Keratinocyte (primary cell): ENCODE results near the gene ZNF500. TPM values are rescaled to one million over a fixed set of nuclear protein-coding genes. Genes with fewer than 3 reads are reported as not detected.

Experiments used
- DNase-seq: peaks from one replicate; pipeline ENCODE4 v3.0.0-alpha.2; 2011; ENCODE audit warnings: low read depth, missing footprints, low spot score
- FAIRE-seq: peaks from 2 replicates; lab custom pipeline; 2011; peaks lifted over from hg19 to GRCh38; lab: Jason Lieb, UNC
- H2AFZ ChIP-seq: 2 replicates; pipeline ENCODE4 v1.6.0; 2012; ENCODE audit warnings: low read length, control low read depth, inconsistent platforms; ENCODE audit not compliant: control insufficient read depth
- H3K27ac ChIP-seq: 2 replicates; pipeline ENCODE4 v1.5.1; 2011; ENCODE audit warnings: low read length; ENCODE audit not compliant: control insufficient read depth, insufficient read depth
- H3K27me3 ChIP-seq: 3 replicates; pipeline ENCODE4 v1.6.0; 2011; ENCODE audit warnings: low read length; ENCODE audit not compliant: control insufficient read depth, insufficient read depth; ENCODE audit errors: extremely low read depth
- H3K36me3 ChIP-seq, 2 experiments: 2 replicates in 1 of 2; 3 replicates in 1 of 2; pipeline ENCODE4 v1.5.1; 2011; ENCODE audit warnings: low read length in 2 of 2, mild to moderate bottlenecking in 1 of 2; ENCODE audit not compliant: control insufficient read depth in 2 of 2, insufficient read depth in 2 of 2; ENCODE audit errors: extremely low read depth in 1 of 2
- H3K4me1 ChIP-seq: 3 replicates; pipeline ENCODE4 v1.5.1; 2011; ENCODE audit warnings: low read length; ENCODE audit not compliant: control insufficient read depth, insufficient read depth; ENCODE audit errors: extremely low read depth
- H3K4me2 ChIP-seq: 3 replicates; pipeline ENCODE4 v1.6.0; 2011; ENCODE audit warnings: low read depth, low read length; ENCODE audit not compliant: control insufficient read depth, insufficient read depth; ENCODE audit errors: extremely low read depth
- H3K4me3 ChIP-seq, 3 experiments: fragments of 200-600 bp in 1 of 3; sonication (generic) in 1 of 3; 2 replicates in 2 of 3; 3 replicates in 1 of 3; pipeline ENCODE4 v1.5.1; 2011 to 2016; ENCODE audit warnings: low read length in 3 of 3, mild to moderate bottlenecking in 3 of 3, control low read depth in 2 of 3, inconsistent platforms in 1 of 3, low read depth in 1 of 3, mixed read lengths in 1 of 3, mixed run types in 1 of 3, moderate library complexity in 1 of 3; ENCODE audit not compliant: control insufficient read depth in 2 of 3, insufficient read depth in 2 of 3; ENCODE audit errors: extremely low read depth in 1 of 3
- H3K79me2 ChIP-seq: 2 replicates; pipeline ENCODE4 v1.6.0; 2012; ENCODE audit warnings: low read length; ENCODE audit not compliant: control insufficient read depth, insufficient read depth
- H3K9ac ChIP-seq: 3 replicates; pipeline ENCODE4 v1.6.0; 2011; ENCODE audit warnings: low read length; ENCODE audit not compliant: control insufficient read depth, insufficient read depth; ENCODE audit errors: extremely low read depth
- H3K9me1 ChIP-seq: 3 replicates; pipeline ENCODE4 v1.6.0; 2011; ENCODE audit warnings: low read length; ENCODE audit not compliant: control insufficient read depth, insufficient read depth; ENCODE audit errors: extremely low read depth
- H3K9me3 ChIP-seq: 2 replicates; pipeline ENCODE4 v1.5.1; 2012; ENCODE audit warnings: low read depth, low read length; ENCODE audit not compliant: control insufficient read depth
- H4K20me1 ChIP-seq: 3 replicates; pipeline ENCODE4 v1.6.0; 2011; ENCODE audit warnings: low read length; ENCODE audit not compliant: control insufficient read depth, insufficient read depth; ENCODE audit errors: extremely low read depth
- EZH2 ChIP-seq: IDR thresholded peaks from one replicate; pipeline ENCODE4 v1.6.1; 2012; ENCODE audit warnings: inconsistent platforms, mild to moderate bottlenecking, low read length, moderate library complexity
- dilution Hi-C: fragments of 300-500 bp; cut with MboI; formaldehyde crosslinking; loops from one replicate; pipeline ENCODE4 v1.7.0; 2020; ENCODE audit warnings: low sequenced_read_pairs; ENCODE audit not compliant: extremely low pct_ligation_motif_present
- polyA plus RNA-seq, 5 experiments: library from polyadenylated mRNA; depleted of rRNA in 3 of 5; stranded (reverse) in 3 of 5; stranded (forward) in 1 of 5; unstranded in 1 of 5; fragments of >200 nt; gene quantifications; 1 replicate in 1 of 5; 2 replicates in 3 of 5; 3 replicates in 1 of 5; pipeline versions ENCODE4 v1.2.1 to v1.2.3, GENCODE V29; 2011 to 2012; ENCODE audit warnings: missing spikeins in 2 of 5, low read depth in 1 of 5, low replicate concordance in 1 of 5
- TF ChIP-seq, protein P1 (sequence below), 3 experiments: IDR thresholded peaks in 1 of 3; conservative IDR thresholded peaks in 1 of 3; optimal IDR thresholded peaks in 1 of 3; 2 replicates in 2 of 3; 3 replicates in 1 of 3; pipeline versions ENCODE3 to v1.5.1; 2011; ENCODE audit warnings: low read length in 3 of 3, mild to moderate bottlenecking in 3 of 3, moderate library complexity in 2 of 3, control low read depth in 1 of 3, inconsistent platforms in 1 of 3; ENCODE audit not compliant: insufficient read depth in 2 of 3; ENCODE audit errors: extremely low read depth in 1 of 3

The ZNF500 gene
- polyA plus RNA-seq, 1 donor (not counting 4 experiments of a cell fraction or from before 2014, with no cell fraction given): 3.3 TPM

DNA sequence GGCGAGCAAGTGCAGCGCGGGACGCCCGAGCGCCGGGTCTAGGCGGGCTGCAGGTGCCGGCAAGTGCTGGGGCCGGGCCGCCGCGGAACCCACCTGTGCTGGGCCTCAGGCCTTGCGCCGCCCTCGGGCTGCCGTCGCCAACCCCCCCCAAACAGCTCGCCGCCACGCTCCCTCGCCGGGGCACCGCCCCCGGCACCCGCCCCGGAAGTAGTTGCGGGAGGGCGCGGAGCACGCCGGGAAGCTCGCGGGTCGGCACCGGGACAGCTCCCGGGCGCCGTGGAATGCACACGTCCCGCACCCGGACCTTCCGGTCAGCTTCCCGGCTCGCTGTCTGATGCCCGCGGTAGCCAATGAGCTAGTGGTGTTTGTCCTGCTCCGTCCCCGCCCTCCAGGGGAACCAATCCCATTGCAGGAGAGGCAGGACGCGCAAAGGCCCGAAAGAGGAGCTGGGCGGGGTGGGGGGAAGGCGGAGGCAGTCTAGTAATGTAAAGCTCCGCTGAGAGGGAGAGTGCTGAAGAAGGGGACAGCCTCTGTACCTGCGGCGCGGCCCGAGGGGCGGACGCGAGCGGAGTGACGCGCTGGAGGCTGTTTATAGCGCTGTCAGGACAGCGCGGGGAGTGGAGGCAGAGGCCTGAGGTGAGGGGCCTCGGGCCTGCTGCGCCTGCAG lies 32.8 kb downstream of the ZNF500 start, which contains the start of the genes ANKS3 and DNAAF8:
Gene ANKS3 (minus strand): TSS at position 209 of the 667 bp plus-strand sequence. CDS start 4,122 bp downstream, outside the sequence.
Gene DNAAF8 (plus strand): TSS at position 475 of the 667 bp plus-strand sequence. CDS start 1,978 bp downstream, outside the sequence.
- H3K4me1 ChIP-seq: peaks cover 5% of the 10 kb centered on the region
- no peaks in the 10 kb centered on the region for H4K20me1 ChIP-seq
- no peaks in the 10 kb centered on the region for H3K9me3 ChIP-seq
- peak within 1 kb of the TSS; percentile 65 to 86 (median 70) for H3K4me3 ChIP-seq
- H3K9me1 ChIP-seq: no peaks in the 10 kb centered on the region
- H3K36me3 ChIP-seq: peaks cover 11 to 14% of the 10 kb centered on the region in 2 experiments
- dilution Hi-C loops: no loop called here
- H3K4me2 ChIP-seq: peak within 1 kb of the TSS; percentile 80
- peaks cover 29% of the 10 kb centered on the region for H3K79me2 ChIP-seq
- peak within 1 kb of the TSS; percentile 84 for H3K9ac ChIP-seq
- FAIRE-seq (no peak), DNase-seq (peak; percentile 84)
- peaks cover 3% of the 10 kb centered on the region for H3K27me3 ChIP-seq
- H2AFZ ChIP-seq: peak within 1 kb of the TSS; percentile 95
- TF ChIP-seq, protein P1, sequence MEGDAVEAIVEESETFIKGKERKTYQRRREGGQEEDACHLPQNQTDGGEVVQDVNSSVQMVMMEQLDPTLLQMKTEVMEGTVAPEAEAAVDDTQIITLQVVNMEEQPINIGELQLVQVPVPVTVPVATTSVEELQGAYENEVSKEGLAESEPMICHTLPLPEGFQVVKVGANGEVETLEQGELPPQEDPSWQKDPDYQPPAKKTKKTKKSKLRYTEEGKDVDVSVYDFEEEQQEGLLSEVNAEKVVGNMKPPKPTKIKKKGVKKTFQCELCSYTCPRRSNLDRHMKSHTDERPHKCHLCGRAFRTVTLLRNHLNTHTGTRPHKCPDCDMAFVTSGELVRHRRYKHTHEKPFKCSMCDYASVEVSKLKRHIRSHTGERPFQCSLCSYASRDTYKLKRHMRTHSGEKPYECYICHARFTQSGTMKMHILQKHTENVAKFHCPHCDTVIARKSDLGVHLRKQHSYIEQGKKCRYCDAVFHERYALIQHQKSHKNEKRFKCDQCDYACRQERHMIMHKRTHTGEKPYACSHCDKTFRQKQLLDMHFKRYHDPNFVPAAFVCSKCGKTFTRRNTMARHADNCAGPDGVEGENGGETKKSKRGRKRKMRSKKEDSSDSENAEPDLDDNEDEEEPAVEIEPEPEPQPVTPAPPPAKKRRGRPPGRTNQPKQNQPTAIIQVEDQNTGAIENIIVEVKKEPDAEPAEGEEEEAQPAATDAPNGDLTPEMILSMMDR (optimal IDR thresholded peaks at IDR 0.05 in 1 of 3, IDR thresholded peaks at IDR 0.05 in 1 of 3, conservative IDR thresholded peaks at IDR 0.05 in 1 of 3; ENCODE audit: extremely low read depth in 1 of 3, insufficient read depth in 2 of 3, low read length in 3 of 3): no peak
- peak within 1 kb of the TSS; percentile 37 for H3K27ac ChIP-seq

- H2AFZ ChIP-seq: peak overlapping the region; percentile 88
- H3K27ac ChIP-seq: peak overlapping the region; percentile 37
- H3K4me3 ChIP-seq: peak overlapping the region; percentile 65 to 86 (median 70)
- no peaks in the 10 kb centered on the region for H3K9me3 ChIP-seq
- H3K9ac ChIP-seq: peak overlapping the region; percentile 84
- FAIRE-seq: no peak
- no peaks in the 10 kb centered on the region for H3K9me1 ChIP-seq
- peak overlapping the region; percentile 80 for H3K4me2 ChIP-seq
- dilution Hi-C loops: no loop called here
- H3K79me2 ChIP-seq: peaks cover 30% of the 10 kb centered on the region
- no peaks in the 10 kb centered on the region for H4K20me1 ChIP-seq
- H3K4me1 ChIP-seq: peaks cover 5% of the 10 kb centered on the region
- peaks cover 3% of the 10 kb centered on the region for H3K27me3 ChIP-seq
- no peak for DNase-seq
- TF ChIP-seq EZH2: no peak
- TF ChIP-seq, protein P1 (optimal IDR thresholded peaks at IDR 0.05 in 1 of 3, IDR thresholded peaks at IDR 0.05 in 1 of 3, conservative IDR thresholded peaks at IDR 0.05 in 1 of 3; ENCODE audit: extremely low read depth in 1 of 3, insufficient read depth in 2 of 3, low read length in 3 of 3): no peak
- H3K36me3 ChIP-seq: peaks cover 14 to 15% of the 10 kb centered on the region in 2 experiments
These were observed 33.3 kb downstream of the ZNF500 start for GRCh38 chr16:4733747-4734062.
